HG02852 (cell line): ENCODE data around the gene VSTM2L.
"Not testable (repeated sequence)": the region's sequence is repeated elsewhere in the genome, so short reads cannot be mapped to it uniquely, and the experiment has no call there.

ENCODE experiments used
- ATAC-seq: cut with Tn5 transposase; IDR thresholded peaks from one replicate; pipeline ENCODE4 v1.9.1; 2021; ENCODE audit warnings: mild to moderate bottlenecking, moderate library complexity; ENCODE audit not compliant: unreplicated experiment

VSTM2L gene

GRCh38 chr20:37902504-37903313 is at the start of gene VSTM2L:
Gene VSTM2L (plus strand): TSS chr20:37903127. CDS start chr20:37903351, 224 bp downstream.
- ATAC-seq: no peak

- peak; percentile 77 for ATAC-seq
Observed at GRCh38 chr20:37853823-37854375, 49.0 kb upstream of the VSTM2L start.

- ATAC-seq: not testable (repeated sequence)
Observed at GRCh38 chr20:37856034-37856433, 46.9 kb upstream of the VSTM2L start.

- no peak for ATAC-seq
Observed at GRCh38 chr20:37856932-37857660, 45.8 kb upstream of the VSTM2L start.

- no peak for ATAC-seq
Observed at GRCh38 chr20:37859406-37860171, 43.3 kb upstream of the VSTM2L start.

- no peak for ATAC-seq
Observed at GRCh38 chr20:37863289-37863688, 39.6 kb upstream of the VSTM2L start.

- ATAC-seq: no peak
Observed at GRCh38 chr20:37864298-37864697, 38.6 kb upstream of the VSTM2L start.

- ATAC-seq: no peak
Observed at GRCh38 chr20:37866051-37866450, 36.9 kb upstream of the VSTM2L start.

GRCh38 chr20:37867289-37868195 is 35.4 kb upstream of the VSTM2L start:
- ATAC-seq: no peak

GRCh38 chr20:37868851-37869333 is 34.0 kb upstream of the VSTM2L start:
- ATAC-seq: no peak

GRCh38 chr20:37869334-37869861 is 33.5 kb upstream of the VSTM2L start:
- no peak for ATAC-seq

GRCh38 chr20:37870294-37870693 is 32.6 kb upstream of the VSTM2L start:
- ATAC-seq: no peak

- no peak for ATAC-seq
Observed at GRCh38 chr20:37871751-37872150, 31.2 kb upstream of the VSTM2L start.

- no peak for ATAC-seq
Observed at GRCh38 chr20:37872161-37872560, 30.8 kb upstream of the VSTM2L start.

GRCh38 chr20:37873884-37874283 is 29.0 kb upstream of the VSTM2L start:
- no peak for ATAC-seq

- ATAC-seq: no peak
Observed at GRCh38 chr20:37875460-37876175, 27.3 kb upstream of the VSTM2L start.

GRCh38 chr20:37876863-37877262 is 26.1 kb upstream of the VSTM2L start:
- ATAC-seq: no peak

- no peak for ATAC-seq
Observed at GRCh38 chr20:37877832-37878772, 24.8 kb upstream of the VSTM2L start.
